NCI-H69 (cell line): Measurements from ENCODE around the gene ANXA6.
"Not testable (repeated sequence)": the region's sequence is repeated elsewhere in the genome, so short reads cannot be mapped to it uniquely, and the experiment has no call there.

Experiments used
- DNase-seq: peaks from one replicate; lab custom pipeline; 2025; lab: John Stamatoyannopoulos, UW

ANXA6 gene

DNA sequence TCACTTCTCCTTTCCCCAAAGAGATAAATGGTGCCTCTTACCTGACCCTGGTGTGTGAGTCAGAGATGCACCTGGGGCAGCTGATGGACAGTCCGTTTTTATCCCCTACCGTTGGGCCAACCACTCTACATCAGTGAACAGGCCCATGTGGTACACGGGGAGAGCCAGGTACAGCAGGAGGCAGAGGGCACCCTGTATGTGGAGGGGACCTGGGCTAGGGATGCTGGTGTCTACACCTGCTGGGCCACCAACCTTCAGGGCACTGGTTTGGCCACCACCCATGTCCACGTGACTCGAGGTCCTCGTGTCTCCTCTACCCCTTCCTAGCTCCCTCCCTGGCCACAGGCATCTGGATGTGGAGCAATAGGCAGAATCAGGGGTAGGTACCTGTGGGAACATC lies 22.7 kb upstream of the ANXA6 start:
- DNase-seq = no peak

DNA sequence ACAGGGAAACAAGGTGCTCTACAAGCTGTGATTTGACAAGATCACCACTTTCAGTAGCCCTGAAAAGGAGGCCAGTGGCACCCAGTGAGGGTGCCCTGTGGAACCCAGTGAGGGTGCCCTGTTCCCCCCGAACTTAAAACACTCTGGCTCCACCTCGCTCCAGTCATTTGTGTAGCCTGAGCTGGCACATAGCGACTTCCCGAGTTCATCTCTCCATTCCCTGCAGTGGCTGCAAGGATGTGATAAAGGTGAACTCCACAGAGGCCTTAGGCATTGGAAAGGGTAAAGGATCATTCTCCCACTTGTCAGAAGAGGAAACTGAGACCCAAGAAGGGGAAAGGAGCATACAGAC lies 21.9 kb upstream of the ANXA6 start:
- DNase-seq = no peak

DNA sequence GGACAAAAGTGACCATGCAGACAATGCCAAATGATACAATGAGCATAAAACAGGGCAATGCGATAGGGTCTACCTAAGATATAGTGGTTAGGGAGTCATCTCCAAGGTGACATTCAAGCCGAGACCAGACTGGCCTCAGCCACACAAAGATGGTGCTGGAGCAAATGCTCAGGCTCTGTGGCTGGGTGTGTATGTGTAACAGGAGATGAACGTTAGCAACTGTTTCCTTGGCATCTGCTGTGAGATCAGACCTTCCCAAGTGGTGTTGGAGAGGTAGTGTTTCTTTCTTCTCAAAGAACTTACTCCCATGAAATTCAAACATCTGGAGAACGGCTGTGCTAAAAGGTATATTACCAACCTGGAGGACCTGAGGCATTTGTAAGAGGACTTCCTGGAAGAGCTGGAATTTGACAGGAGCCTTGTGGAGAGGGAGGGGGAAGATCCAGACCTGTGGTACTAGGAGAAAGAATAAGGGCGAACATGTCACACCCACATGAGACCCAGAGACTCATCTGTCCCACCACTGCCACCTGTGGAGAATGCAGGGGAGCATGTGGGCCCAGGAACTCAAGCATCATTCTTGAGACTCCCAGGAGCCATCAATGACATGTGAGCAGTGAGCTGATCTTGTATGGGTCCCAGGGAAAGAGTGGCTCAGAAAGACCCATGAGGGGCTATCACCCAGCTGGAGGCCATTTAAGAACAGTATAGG lies 21.4 kb upstream of the ANXA6 start:
- no peak for DNase-seq

GRCh38 chr5:151178372-151178771 lies 20.8 kb upstream of the ANXA6 start:
- DNase-seq = no peak

- DNase-seq = not testable (repeated sequence)
These were observed 18.7 kb upstream of the ANXA6 start for GRCh38 chr5:151176268-151176667.

DNA sequence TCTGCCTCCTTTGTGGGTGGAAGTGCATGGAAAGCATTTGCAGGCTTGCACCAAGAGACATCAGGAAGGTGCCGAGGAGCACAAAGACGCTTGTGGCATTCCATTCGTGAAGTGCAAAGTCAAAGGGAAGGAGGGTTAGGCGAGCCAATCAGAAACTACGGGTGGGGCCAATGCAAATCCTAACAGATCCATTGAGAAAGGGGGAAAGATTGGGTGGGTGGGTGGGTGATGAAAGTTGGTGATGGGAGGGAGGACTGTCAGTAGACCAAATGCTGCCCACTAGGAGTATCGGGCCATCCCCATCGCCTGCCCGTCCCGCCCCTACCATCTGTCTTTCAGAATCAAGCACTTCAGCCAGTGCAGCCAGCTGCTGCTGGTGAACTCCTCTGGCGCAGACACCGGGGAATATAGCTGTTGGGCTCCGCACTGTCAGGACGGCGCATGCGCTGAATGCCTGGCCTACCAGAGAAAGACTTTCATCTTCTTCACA lies 17.1 kb upstream of the ANXA6 start:
- no peak for DNase-seq

DNA sequence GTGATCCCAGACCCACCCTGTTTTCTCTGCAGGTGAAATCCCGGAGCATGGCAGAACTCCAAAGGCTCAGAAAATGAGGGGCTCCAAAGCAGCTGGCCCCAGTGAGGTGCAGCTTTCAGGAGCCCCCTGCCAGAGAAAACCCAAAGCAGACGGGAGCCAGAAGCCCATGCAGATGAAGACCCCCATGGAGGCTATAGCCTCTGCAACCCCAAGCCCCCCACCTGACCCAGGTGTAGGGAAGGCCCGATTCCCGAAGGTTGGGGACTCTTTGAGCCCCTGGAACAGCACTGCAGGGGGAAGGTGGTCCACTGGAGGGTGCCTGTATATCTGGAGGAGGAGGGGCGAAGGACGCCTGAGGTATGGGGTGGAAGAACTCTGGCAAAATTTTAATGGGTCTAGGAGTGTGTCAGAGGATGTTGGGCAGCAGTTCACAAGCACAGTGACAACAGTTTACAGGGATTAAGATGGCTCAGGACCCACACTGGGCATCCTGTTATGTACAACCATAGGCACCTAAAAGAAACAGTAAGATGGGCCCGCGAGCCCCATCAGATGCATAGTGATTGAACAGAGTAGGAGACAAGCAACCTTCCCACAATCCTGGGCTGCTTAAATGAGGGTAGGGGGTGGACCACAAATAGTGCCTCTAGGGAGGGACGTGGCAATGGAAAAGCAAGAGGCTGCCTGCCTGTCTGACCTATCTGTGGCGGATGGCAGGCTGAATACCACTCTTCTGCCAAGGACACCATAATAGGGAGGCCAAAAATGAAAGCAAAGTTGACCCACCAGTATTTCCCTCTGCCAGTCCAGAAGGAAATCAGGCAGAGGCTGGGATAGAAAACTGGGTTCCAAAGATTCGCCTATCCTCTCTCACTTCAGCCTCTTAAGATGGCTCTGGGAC lies 16.4 kb upstream of the ANXA6 start:
- no peak for DNase-seq

- no peak for DNase-seq
These were observed 13.9 kb upstream of the ANXA6 start for GRCh38 chr5:151171529-151171928.

DNA sequence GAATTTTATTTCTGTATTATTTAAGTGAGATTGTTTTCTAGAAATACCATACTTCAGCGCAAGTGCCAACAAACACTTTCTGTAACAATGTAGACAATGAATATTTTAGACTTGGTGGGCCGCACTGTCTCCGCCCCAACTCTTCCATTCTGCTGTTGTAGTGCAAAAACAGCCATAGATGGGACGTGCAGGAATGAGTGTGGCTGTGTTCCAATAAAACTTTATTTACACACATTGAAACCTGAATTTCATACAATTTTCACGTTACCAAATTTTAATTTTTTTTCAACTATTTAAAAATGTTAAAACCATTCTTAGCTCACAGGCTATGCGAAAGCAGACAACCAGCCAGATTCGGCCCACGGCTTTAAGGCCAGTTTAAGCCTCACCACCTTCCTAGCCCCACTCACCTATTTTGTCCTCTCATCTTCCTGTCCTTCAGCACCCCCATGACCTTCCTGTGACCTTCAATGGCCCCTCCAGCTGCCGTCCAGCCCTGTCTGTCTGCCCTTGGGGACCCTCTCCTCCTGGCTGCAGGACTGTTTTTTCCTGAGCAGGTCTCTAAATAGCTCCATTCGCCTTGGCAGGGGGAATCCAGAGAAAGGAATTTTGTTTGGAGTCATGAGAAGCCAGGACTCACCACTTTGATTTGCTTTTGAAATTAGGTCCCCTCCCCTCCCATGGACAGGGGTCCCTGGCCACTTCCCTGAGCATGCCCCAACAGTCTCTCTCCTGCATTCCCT lies 11.2 kb upstream of the ANXA6 start:
- DNase-seq = no peak

DNA sequence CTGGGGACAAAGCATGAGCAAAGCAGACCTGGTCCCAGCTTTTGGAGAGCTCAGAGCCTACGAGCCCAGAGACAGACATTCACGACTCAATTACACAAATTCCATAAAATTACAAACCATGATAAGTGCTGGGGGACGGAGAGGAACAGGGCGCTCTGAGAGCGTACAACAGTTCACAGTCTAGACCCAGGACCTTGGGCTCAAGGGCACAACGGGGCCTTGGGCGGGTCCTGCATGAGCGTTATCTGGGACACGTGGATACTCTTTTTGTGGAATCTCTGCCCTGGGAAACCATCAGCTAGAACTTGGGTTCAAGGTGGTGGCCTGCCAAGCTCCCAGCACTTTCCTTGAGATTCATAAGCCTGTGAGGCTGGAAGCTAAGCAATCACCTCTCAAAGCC lies 9.4 kb upstream of the ANXA6 start:
- no peak for DNase-seq

GRCh38 chr5:151164687-151165392 lies 7.3 kb upstream of the ANXA6 start:
- DNase-seq = peak; percentile 44

GRCh38 chr5:151162776-151163175 lies 5.2 kb upstream of the ANXA6 start:
- no peak for DNase-seq

DNA sequence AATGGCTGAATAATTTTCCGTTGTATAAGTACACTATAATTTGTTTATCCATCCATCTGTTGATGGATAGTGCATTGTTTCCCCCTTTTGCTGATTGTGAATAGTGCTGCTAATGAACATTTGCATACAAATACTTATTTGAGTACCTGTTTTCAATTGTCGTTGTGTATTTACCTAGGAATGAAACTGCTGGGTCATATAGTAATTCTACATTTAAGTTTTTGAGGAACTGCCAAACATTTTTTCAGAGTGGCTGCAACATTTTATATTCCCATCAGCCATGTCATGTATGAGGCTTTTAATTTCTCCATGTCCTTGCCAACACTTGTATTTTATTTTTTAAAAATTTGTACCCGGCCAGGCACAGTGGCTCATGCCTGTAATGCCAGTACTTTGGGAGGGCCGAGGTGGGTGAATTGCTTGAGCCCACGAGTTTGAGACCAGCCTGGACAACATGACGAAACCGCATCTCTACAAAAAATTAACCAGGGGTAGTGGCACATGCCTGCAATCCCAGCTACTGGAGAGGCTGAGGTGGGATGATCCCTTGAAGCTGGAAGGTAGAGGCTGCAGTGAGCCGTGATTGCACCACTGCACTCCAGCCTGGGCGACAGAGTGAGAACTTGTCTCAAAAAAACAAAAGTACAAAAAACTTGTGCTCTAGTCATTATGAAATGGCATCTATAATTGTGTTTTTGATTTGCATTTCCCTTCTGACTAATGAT lies 2.2 kb upstream of the ANXA6 start:
- DNase-seq = no peak

DNA sequence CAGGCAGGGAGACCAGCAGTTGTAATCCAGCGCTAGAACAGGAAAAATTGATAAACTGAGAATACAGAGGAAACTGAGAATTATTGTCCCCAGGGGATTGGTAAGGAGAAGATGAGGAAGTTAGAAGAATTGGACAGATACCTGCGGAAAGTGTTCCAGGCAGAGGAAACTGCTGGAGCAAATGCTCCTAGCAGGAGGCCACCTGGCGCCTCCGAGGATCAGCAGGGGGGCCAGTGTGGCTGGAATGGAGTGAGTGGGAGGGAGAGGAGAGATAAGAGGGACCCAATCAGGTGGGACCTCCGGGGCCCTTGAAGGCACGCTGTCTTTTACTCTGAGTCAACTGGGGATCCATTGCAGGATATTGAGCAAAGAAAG lies 695 bp upstream of the ANXA6 start:
- no peak for DNase-seq

GRCh38 chr5:151156507-151157420 lies 815 bp downstream of the ANXA6 start:
- no peak for DNase-seq

DNA sequence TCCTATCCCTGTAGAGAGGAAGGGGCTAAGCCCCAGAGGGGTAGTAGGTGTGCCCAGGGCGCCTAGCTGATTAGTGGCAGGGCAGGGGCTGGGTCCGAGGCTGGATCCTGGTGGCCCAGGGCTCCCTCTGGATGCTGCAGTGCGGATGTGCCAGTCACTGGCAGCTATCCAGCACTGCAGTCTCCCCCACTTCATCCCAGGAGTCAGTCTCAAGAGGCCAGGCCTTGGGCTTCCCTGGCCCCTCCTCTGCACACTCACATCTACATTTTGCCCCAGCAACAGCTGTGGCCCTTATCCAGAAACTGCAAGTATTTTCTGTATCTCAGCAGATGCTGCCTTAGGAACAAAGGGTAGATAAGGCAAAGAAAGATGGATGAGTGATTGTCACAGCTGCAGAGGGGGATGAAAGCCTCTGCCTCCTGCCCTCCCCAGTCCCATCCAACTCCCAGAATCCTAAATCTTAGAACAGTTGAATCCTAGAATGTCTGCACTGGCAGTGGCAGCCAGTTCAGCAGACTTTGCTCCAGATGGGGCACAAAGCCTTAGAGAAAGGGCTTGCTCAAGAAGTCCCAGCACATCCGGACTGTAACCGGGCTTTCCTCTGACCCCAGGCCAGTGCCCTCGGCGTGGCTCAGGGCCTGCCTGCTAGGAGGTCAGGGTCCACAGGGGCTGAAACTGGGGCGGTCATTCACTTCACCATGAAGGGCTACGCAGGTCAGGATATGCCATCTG lies 1.6 kb downstream of the ANXA6 start:
- DNase-seq = no peak

GRCh38 chr5:151154931-151155774 lies 2.4 kb downstream of the ANXA6 start:
- no peak for DNase-seq

DNA sequence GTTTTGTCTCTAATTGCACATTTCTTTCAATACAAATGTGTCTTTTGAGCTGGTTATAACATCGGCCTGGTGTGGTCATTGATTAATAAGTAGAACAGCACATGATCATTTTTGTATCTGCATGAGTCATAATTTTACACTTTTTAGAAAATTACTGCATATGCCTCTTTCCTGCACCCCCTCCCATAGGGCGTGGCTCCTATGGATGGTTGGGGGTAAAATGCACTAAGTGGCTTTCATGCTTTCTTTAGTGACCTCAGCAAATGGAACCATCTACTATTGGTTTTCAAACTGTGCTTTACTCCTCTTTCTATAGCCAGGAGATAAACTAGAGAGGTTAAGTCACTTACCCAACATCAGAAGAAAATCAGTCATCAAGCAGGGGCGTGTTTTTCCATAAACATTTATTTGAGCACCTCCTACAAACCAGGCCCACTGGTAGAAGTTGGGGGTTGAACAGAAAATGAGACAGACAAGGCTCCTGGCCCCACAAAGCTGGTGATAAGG lies 3.8 kb downstream of the ANXA6 start:
- DNase-seq = no peak
